CD4-positive, alpha-beta T cell (primary cell): ENCODE measurements around the gene SP1. TPM values are rescaled to one million over a fixed set of nuclear protein-coding genes. Genes with fewer than 3 reads are reported as not detected.
"Not testable (repeated sequence)": the region's sequence is repeated elsewhere in the genome, so short reads cannot be mapped to it uniquely, and the experiment has no call there.

ENCODE experiments used
- ATAC-seq: fragments of 200-7000 bp; cut with Tn5 transposase; one replicate; pipeline ENCODE4 v1.10.0; 2022; ENCODE audit warnings: mild to moderate bottlenecking; ENCODE audit not compliant: poor library complexity
- CTCF ChIA-PET: fragments of 350-600 bp; sonication (Branson Sonifier 250); formaldehyde crosslinking; loops from one replicate; lab custom pipeline; 2021; ENCODE audit warnings: antibody characterized with exemption, inconsistent platforms; lab: Charles Lee
- POLR2A ChIA-PET: fragments of 350-600 bp; sonication (Branson Sonifier 250); formaldehyde crosslinking; loops from one replicate; lab custom pipeline; 2021; ENCODE audit warnings: antibody characterized with exemption, inconsistent platforms; lab: Charles Lee
- DNase-seq, 14 experiments: peaks; one replicate each; pipeline ENCODE4 v3.0.0-alpha.2; 2013 to 2020; ENCODE audit warnings: mixed read lengths in 2 of 14
- H3K27ac ChIP-seq, 2 donors: one replicate each; pipeline versions ENCODE4 v1.5.1 to v1.7.0; 2013; ENCODE audit warnings: low read length in 2 of 2, low read depth in 1 of 2, mild to moderate bottlenecking in 1 of 2
- H3K27me3 ChIP-seq, 2 experiments: 1 replicate in 1 of 2; 2 replicates in 1 of 2; pipeline versions ENCODE4 v1.6.1 to v1.7.0; 2013; ENCODE audit warnings: low read length in 2 of 2, control low read depth in 1 of 2, mild to moderate bottlenecking in 1 of 2, moderate library complexity in 1 of 2; ENCODE audit not compliant: insufficient read depth in 2 of 2, control insufficient read depth in 1 of 2
- H3K36me3 ChIP-seq: one replicate; pipeline ENCODE4 v1.6.1; 2013; ENCODE audit warnings: low read length, control low read depth; ENCODE audit not compliant: insufficient read depth
- H3K4me1 ChIP-seq: one replicate; pipeline ENCODE4 v1.6.1; 2013; ENCODE audit warnings: low read length, control low read depth; ENCODE audit not compliant: insufficient read depth
- H3K4me3 ChIP-seq: one replicate; pipeline ENCODE4 v1.5.1; 2013; ENCODE audit warnings: mild to moderate bottlenecking, low read length, moderate library complexity
- H3K9me3 ChIP-seq, 2 experiments: 1 replicate in 1 of 2; 2 replicates in 1 of 2; pipeline versions ENCODE4 v1.6.1 to v1.7.0; 2013; ENCODE audit warnings: low read length in 2 of 2, mild to moderate bottlenecking in 2 of 2, control low read depth in 1 of 2, moderate library complexity in 1 of 2; ENCODE audit not compliant: control insufficient read depth in 1 of 2, insufficient read depth in 1 of 2
- H3K27ac Mint-ChIP-seq: one replicate; pipeline ENCODE4 v1.8.0; 2020; ENCODE audit warnings: mixed read lengths
- H3K27me3 Mint-ChIP-seq: one replicate; pipeline ENCODE4 v1.8.0; 2021; ENCODE audit warnings: mixed read lengths
- H3K36me3 Mint-ChIP-seq: one replicate; pipeline ENCODE4 v1.8.0; 2021; ENCODE audit warnings: low read depth, mixed read lengths
- H3K4me1 Mint-ChIP-seq: one replicate; pipeline ENCODE4 v1.8.0; 2021; ENCODE audit warnings: low read depth, mixed read lengths
- H3K4me3 Mint-ChIP-seq: one replicate; pipeline ENCODE4 v1.8.0; 2020; ENCODE audit warnings: mild to moderate bottlenecking, mixed read lengths
- H3K9me3 Mint-ChIP-seq: one replicate; pipeline ENCODE4 v1.8.0; 2020; ENCODE audit warnings: mixed read lengths
- CTCF ChIP-seq: fragments of 200-600 bp; IDR thresholded peaks from one replicate; pipeline ENCODE4 v1.8.0; 2022; ENCODE audit warnings: antibody characterized with exemption, mild to moderate bottlenecking
- intact Hi-C, 2 experiments: fragments of 100-400 bp; cut with DNase I in 1 of 2; cut with micrococcal nuclease in 1 of 2; formaldehyde crosslinking; loops; one replicate each; pipeline versions ENCODE4 v1.15.1 to v1.9.0; 2023 to 2025; cut with DNase I, micrococcal nuclease
- total RNA-seq, 174 experiments: library from RNA in 2 of 174; stranded (reverse) in 2 of 174; gene quantifications; one replicate each; pipeline ENCODE4 v1.2.3 and lab custom pipeline; 2021 to 2026

Gene SP1
- total RNA-seq, 2 experiments from 2014 or later, result 42.3 to 43.3 TPM

DNA sequence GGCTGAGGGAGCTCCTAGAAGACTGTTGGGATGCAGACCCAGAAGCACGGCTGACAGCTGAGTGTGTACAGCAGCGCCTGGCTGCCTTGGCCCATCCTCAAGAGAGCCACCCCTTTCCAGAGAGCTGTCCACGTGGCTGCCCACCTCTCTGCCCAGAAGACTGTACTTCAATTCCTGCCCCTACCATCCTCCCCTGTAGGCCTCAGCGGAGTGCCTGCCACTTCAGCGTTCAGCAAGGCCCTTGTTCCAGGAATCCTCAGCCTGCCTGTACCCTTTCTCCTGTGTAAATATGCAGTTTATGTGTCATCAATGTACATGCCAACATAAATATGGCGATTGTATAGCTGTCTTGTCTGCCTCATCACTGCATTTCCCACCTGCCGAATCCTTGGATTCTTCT, 51.2 kb downstream of the SP1 start:
- POLR2A ChIA-PET, result no interaction called here
- no peaks in the 10 kb centered on the region for H3K36me3 ChIP-seq
- no peaks in the 10 kb centered on the region for H3K4me1 ChIP-seq
- no peaks in the 10 kb centered on the region for H3K27me3 ChIP-seq
- H3K9me3 ChIP-seq, result no peaks in the 10 kb centered on the region
- CTCF ChIA-PET, result no interaction called here
- H3K4me3 Mint-ChIP-seq, result no peak overlapping the region
- ATAC-seq (no peak), DNase-seq (peak in 1 of 14 experiments; percentile 10)
- H3K36me3 Mint-ChIP-seq, result no peaks in the 10 kb centered on the region
- H3K4me1 Mint-ChIP-seq, result no peaks in the 10 kb centered on the region
- no peak overlapping the region for H3K27ac Mint-ChIP-seq
- H3K27ac ChIP-seq, result no peak overlapping the region
- H3K27me3 Mint-ChIP-seq, result no peaks in the 10 kb centered on the region
- intact Hi-C loops, result no loop called here
- no peak for TF ChIP-seq CTCF
- H3K9me3 Mint-ChIP-seq, result no peaks in the 10 kb centered on the region
- H3K4me3 ChIP-seq, result no peak overlapping the region

DNA sequence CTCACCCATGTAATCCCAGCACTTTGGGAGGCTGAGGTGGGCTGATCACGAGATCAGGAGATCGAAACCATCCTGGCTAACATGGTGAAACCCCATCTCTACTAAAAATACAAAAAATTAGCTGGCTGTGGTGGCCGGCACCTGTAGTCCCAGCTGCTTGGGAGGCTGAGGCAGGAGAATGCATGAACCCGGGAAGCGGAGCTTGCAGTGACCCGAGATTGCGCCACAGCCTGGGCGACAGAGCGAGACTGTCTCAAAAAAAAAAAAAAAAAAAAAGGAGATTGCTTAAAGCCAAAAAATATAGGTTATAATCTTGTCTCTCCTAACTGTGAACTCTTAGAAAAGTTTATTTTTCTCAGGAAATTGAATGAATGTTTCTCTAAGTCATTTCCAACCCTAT, 55.4 kb downstream of the SP1 start:
- DNase-seq, H3K9me3 ChIP-seq, H3K36me3 Mint-ChIP-seq, H3K4me3 ChIP-seq, H3K4me1 Mint-ChIP-seq, POLR2A ChIA-PET, ATAC-seq, H3K4me1 ChIP-seq, H3K9me3 Mint-ChIP-seq, H3K36me3 ChIP-seq, H3K27me3 ChIP-seq, CTCF ChIA-PET, H3K27ac ChIP-seq, intact Hi-C loops, H3K27me3 Mint-ChIP-seq, H3K27ac Mint-ChIP-seq, H3K4me3 Mint-ChIP-seq: not testable (repeated sequence)

- H3K27me3 Mint-ChIP-seq, H3K27ac Mint-ChIP-seq, H3K27me3 ChIP-seq, ATAC-seq, H3K4me3 ChIP-seq, H3K27ac ChIP-seq, H3K9me3 Mint-ChIP-seq, DNase-seq, H3K9me3 ChIP-seq, intact Hi-C loops: not testable (repeated sequence)
- peaks cover 32% of the 10 kb centered on the region for H3K4me1 ChIP-seq
- CTCF ChIA-PET, result interaction anchor here (0.6 to 2.0 kb wide), 3 partner anchors 18 to 87 kb away, joined by 3 to 8 read pairs (median 3); no protein-coding TSS in a partner anchor
- POLR2A ChIA-PET, result interaction anchor here (0.6 to 2.3 kb wide), 2 partner anchors 29 to 61 kb away, joined by 3 to 23 read pairs; partner anchors contain the start of genes MAP3K12 and TARBP2
- Mint-ChIP-seq H3K36me3 (peaks cover 31% of the 10 kb centered on the region), H3K4me1 (peaks cover 31% of the 10 kb centered on the region), H3K4me3 (peak overlapping the region; percentile 65)
- H3K36me3 ChIP-seq, result peaks cover 13% of the 10 kb centered on the region
These were observed 59.6 kb downstream of the SP1 start for GRCh38 chr12:53439582-53439981.

DNA sequence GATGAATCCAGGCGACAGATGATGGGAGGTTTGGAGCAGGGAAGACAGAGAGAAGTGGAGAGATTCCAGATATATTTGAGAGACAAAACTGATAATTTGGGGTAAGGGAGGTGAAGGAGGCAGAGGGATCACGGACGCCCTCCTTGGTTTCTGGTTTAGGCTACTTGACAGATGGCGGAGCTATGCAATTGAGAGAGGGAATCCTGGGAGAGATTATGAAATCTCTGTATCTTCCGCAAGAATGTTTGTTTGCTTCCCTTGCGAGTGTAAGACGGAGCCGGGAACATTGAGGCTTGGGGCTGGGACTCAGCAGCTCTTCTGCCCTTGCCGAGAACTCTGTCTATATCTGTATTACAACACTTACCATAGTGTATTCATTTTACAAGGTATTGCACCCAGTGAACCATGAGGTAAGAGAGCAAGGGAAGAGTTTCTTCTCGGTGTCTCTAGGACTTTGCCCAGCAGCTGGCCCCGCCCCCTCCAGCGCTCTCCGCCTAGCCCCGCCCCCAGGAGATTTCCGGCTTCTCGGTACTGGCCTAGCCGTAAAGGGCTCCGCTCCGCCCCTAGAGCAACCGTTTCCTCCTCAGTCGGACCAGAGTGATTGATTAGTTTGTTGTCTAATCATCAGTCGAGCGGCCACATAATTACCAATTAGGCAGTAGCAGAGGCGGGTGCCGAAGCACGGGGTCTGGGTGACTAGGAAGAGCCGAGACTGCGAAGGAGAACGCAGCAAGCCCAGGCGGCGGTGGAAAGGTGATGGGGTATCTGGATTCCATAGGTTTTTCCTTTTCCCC, 61.3 kb downstream of the SP1 start, which contains the start of gene PRR13:
Gene PRR13 (plus strand): TSS at position 695 of the 794 bp plus-strand sequence. CDS start 981 bp downstream, outside the sequence.
- Mint-ChIP-seq H3K4me3 (peak within 1 kb of the TSS; percentile 94), H3K36me3 (peaks cover 47% of the 10 kb centered on the region), H3K4me1 (peaks cover 48% of the 10 kb centered on the region), H3K27me3 (no peaks in the 10 kb centered on the region), H3K27ac (peak within 1 kb of the TSS; percentile 87), H3K9me3 (no peaks in the 10 kb centered on the region)
- Histone ChIP-seq H3K36me3 (peaks cover 23% of the 10 kb centered on the region), H3K27me3 (no peaks in the 10 kb centered on the region), H3K9me3 (no peaks in the 10 kb centered on the region), H3K4me3 (peak within 1 kb of the TSS; percentile 61), H3K4me1 (peaks cover 37% of the 10 kb centered on the region), H3K27ac (peak within 1 kb of the TSS; percentile 59 to 84)
- peak; percentile 96 to 100 (median 98) for DNase-seq
- peak; percentile 97 for ATAC-seq
- no peak for TF ChIP-seq CTCF
- ChIA-PET CTCF (interaction anchor here (1.1 to 2.9 kb wide), 6 partner anchors 10 to 120 kb away, joined by 4 to 12 read pairs (median 6); partner anchors contain the start of genes AAAS and PCBP2), POLR2A (interaction anchor here (0.9 to 2.6 kb wide), 13 partner anchors 10 to 435 kb away, joined by 3 to 23 read pairs (median 5); partner anchors contain the start of genes AAAS, EIF4B, MAP3K12 and SP1)
- intact Hi-C loops, result loop anchor here (1.0 to 5.0 kb wide), 3 partner anchors 10 to 59 kb away; partner anchors contain the start of gene SP1 (in 1 of the 2)
